NCI-H82 treated with DMSO at 0.1 percent for 48 hours (cell line): ENCODE data around the gene ZNF709.
A peak's percentile ranks its signal among the peaks of the same experiment; 100 is the strongest.
"Not testable (repeated sequence)": the region's sequence is repeated elsewhere in the genome, so short reads cannot be mapped to it uniquely, and the experiment has no call there.

Experiments
- DNase-seq: peaks from one replicate; lab custom pipeline; 2025; ENCODE audit not compliant: unreplicated experiment; lab: John Stamatoyannopoulos, UW

ZNF709 gene

DNA sequence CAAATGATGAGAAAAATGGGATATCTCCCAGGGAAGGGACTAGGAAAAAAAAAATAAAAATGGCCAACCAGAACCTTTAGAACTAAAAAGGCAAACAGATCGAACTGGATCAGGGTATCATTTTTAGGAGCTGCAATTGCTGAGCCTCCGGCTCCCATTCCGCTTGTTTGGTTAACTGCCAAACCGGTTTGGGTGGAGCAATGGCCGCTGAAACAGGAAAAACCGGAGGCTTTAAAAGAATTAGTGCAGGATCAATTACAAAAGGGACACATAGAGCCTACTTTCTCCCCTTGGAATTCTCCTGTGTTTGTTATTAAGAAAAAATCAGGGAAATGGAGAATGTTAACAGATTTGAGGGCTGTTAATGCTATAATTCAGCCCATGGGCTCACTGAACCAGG, 31.1 kb downstream of the ZNF709 start:
- DNase-seq, result no peak

DNA sequence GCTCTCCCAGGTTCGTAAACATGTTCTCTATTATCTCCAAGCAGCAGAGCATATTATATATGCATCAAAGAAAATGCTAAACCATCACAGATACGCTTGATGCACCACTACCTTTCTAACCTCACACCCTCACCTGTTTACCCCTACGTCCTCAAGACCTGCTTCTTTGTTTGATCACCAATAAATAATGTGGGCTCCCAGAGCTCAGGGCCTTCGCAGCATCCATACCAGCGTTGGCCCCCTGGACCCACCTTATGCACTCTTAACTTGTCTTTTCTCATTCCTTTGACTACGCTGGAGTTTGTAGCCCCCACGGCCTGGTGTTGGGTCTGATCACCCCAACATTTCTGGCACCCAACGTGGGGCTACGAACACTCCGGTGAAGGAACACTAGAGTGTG, 33.8 kb downstream of the ZNF709 start:
- DNase-seq, result no peak

DNA sequence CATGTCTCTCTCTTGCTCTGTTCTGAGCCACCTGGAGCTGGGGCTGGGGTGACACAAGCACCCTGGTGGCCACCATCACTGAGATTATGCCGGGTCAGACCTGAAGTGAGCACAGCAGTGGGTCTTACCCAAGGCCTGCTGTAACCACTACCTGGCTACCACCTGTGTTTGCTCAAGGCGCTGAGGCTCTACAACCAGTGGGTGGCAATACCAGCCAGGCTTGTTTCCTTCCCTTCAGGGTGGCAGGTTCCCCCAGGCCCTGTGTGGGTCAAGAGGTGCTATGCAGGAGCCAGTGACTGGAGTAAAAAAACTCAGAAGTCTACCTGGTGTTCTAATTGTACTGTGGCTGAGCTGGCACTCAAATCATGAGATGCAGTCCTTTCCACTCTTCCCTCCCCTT, 35.8 kb downstream of the ZNF709 start:
- no peak for DNase-seq

DNA sequence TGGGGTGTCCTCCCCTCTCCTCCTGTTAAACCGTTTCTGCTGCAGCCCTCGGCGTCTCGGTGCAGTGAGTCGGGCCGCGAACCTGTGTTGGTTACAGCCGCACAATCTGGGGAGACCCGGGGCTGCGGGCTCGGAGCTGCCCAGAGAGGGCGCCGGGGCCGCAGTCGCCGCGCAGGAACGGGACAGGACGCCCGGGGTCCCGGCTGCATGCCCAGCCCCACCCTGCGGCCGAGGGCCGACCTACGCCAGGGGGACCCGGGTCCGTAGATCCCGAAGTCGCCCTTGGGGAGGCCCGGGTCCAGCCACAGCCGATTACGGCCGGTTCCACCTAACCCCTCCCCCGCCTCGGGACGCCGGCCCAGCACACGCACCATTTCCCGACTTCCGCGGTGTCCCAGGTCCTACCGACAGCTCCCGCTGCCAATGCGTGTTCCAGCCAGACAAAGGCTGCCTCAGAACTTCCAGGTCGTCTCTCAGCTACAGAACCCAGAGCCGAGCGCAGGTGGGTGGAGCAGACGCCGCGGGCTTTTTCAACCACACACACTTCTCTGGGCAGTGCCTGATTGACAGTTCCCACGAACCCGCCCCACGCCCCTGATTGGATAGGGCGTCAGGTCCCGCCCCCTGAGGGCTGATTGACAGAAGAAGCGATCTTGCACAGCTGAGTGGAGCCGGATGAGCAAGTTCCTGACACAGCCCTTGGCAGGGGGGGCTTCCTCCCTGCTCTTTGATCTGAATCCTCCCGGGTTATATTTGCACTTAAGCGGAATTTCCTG, 43.9 kb downstream of the ZNF709 start, which contains the start of gene ZNF443:
Gene ZNF443, minus strand, starts transcription at position 481 of the 776 bp plus-strand sequence. Its CDS starts 107 bp downstream, at position 374.
- peak; percentile 95 for DNase-seq

DNA sequence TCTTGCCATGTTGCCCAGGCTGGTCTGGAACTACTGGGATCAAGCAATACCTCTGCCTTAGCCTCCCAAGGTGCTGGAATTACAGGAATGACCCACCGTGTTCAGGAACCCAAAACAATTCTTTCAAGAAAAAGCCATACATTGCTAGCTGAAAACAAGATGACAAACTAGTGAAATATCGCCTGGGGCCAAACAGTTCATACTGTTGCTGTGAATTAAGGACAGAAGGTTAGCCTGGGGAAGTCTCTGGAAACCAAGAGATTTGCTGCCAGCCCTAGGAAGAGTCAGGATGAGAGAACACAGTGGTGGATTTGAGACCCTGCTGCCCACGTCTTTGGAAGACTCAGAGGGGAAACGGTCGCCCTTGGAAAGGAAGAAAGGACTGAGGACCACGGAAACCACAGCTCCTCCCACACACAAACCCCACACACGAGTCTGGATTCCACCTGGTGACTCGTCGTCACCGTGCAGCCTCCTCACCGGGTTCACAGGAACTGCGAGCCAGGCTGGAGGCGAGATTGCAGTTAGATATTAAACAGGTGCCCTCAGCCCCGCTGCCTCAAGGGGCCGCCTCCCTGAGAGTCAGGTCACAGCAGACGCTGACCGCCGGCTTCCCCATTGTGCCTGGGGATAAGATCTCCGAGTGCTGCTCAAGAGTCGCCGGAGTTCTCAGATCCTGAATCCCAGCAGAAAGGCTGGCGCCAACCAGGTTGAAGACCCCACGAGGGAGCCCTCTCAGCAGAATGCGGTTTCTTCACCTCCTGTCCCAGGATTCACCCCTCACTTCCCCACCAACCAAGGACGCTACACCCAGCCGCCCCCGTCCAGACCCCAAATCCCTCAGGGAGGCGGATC, 44.7 kb downstream of the ZNF709 start:
- not testable (repeated sequence) for DNase-seq

DNA sequence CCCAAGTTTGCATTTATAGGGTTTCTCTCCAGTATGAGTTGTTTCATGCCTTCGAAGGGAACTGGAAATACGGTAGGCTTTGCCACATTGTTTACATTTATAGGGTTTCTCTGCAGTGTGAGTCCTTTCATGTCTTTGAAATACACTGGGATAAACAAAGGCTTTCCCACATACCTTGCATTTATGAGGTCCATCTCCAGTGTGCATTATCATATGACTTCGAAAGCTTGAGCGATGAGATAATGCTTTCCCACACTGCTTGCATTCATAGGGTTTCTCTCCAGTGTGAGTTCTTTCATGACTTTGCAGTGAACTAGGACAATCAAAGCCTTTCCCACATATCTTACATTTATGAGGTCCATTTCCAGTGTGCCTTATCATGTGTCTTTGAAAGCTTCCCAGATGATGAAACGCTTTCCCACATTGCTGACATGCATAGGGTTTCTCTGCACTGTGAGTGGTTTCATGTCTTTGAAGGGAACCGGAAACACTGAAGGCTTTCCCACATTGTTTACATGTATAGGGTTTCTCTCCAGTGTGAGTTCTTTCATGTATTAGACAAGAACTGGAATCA, 53.8 kb downstream of the ZNF709 start:
- DNase-seq, result not testable (repeated sequence)

DNA sequence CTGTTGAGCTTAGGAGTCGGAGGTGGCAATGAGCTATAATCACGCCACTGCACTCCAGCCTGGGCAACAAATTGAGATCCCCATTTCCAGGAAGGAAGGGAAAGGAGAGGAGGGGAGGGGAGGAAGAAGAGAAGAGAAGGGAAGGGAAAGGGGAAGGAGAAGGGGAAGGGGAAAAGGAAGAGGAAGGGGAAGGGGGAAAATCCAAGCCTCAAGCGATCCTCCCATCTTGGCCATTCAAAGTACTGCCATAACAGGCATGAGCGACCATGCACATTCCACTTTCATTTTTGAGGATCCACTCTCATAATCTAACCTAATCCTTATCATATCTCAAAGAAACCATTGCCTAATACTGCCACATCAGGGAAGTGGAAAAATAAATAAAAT, 58.7 kb downstream of the ZNF709 start:
- no peak for DNase-seq

DNA sequence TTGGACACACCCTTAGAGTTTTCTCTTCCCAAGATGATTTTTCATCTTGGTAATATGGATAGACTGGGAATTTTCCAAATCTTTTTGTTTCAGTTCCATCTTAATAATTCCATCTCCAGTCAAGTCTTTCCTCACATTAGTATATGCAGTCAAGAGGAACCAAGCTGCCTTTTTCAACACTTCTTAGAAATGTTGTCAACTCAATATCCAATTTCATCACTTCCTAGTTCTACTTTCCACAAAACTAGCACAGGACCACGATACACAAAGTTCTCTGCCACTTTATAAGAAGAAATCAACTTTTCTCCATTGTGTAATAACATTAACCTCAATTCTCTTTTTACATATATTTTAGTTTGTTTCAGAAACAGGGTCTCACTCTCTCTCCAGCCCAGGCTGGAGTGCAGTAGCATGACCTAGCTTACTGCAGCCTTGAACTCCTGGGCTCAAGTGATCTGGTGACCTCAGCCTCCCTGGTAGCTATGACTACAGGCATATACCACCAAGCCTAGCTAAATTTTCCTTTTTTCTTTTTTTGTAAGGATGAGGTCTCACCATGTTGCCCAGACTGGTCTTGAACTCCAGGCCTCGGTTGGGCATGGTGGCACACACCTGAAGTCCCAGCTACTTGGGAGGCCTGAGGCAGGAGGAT, 59.3 kb downstream of the ZNF709 start:
- DNase-seq, result no peak

DNA sequence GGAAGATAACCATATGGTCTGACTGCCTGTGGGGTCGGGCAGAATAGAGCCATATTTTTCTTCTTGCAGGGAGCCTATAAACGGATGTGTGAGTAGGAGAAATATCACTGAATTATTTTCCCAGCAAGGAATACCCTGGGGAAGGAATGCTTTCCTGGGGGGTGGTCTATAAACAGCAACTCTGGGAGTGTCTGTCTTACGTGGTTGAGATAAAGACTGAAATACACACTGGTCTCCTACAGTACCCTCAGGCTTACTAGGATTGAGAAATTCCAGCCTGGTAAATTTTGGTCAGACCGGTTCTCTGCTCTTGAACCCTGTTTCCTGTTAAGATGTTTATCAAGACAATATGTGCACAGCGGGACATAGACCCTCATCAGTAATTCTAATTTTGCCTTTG, 67.3 kb downstream of the ZNF709 start:
- DNase-seq, result not testable (repeated sequence)

DNA sequence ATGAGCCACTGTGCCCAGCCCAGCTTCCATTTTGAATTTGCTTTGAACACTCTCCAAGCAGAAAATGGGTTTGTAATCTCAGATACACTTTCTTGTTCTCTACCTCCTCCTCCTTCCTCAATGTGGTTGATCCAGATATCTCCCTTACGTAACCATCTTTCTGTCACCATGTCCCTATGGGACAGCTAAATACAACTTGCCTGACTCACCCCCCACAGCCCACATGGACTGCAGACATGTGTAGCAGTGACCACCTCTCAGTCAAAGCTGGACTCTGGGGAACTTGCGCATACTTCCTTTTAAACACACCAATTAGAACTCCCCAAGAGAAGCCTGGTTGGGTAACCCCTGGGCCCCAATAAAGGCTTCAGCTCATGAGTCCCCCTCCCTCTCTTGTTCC, 72.7 kb downstream of the ZNF709 start:
- no peak for DNase-seq
